DOHH2 (cell line): ENCODE measurements around the gene MLIP.

Experiments used
- EZH2phosphoT487 ChIP-seq: fragments of 200-600 bp; sonication (generic); IDR thresholded peaks from 2 replicates; pipeline ENCODE4 v1.6.1; 2017; ENCODE audit warnings: borderline replicate concordance, mild to moderate bottlenecking, antibody characterized with exemption, low read length, moderate library complexity, mixed read lengths
- TF ChIP-seq, protein P1 (sequence below): fragments of 200-600 bp; sonication (generic); IDR thresholded peaks from one replicate; pipeline ENCODE4 v1.5.1; 2014; ENCODE audit warnings: antibody characterized with exemption, mild to moderate bottlenecking, low read depth, low read length; ENCODE audit not compliant: poor library complexity, severe bottlenecking

DNA sequence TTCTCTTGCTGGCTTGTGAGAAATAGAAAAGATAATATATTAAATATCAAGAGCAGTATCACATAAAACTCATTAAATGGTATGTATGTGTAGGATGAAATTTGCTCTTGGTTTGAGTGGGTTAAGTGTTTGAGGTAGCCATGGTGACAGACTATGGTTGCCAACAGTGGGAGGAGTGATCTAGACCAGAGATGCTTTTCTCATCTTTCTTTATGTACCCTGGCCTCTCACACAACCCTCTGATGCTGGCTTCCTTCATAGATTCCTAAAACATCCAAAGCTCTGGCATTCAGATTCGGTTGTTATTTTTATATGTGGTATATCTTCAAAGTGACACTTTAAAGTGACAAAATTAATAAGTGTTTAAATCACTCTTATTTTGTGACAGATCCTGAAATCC lies 9.0 kb upstream of the MLIP start:
- TF ChIP-seq, protein P1, sequence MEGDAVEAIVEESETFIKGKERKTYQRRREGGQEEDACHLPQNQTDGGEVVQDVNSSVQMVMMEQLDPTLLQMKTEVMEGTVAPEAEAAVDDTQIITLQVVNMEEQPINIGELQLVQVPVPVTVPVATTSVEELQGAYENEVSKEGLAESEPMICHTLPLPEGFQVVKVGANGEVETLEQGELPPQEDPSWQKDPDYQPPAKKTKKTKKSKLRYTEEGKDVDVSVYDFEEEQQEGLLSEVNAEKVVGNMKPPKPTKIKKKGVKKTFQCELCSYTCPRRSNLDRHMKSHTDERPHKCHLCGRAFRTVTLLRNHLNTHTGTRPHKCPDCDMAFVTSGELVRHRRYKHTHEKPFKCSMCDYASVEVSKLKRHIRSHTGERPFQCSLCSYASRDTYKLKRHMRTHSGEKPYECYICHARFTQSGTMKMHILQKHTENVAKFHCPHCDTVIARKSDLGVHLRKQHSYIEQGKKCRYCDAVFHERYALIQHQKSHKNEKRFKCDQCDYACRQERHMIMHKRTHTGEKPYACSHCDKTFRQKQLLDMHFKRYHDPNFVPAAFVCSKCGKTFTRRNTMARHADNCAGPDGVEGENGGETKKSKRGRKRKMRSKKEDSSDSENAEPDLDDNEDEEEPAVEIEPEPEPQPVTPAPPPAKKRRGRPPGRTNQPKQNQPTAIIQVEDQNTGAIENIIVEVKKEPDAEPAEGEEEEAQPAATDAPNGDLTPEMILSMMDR: no peak
- TF ChIP-seq EZH2phosphoT487: no peak
